Measurements from ENCODE around the gene MAP3K6. TPM values are rescaled to one million over a fixed set of nuclear protein-coding genes. Genes with fewer than 3 reads are reported as not detected.

Gene MAP3K6
- total and polyA plus RNA-seq, 9 donors: 5.1 to 45.9 (median 16.6) TPM

DNA sequence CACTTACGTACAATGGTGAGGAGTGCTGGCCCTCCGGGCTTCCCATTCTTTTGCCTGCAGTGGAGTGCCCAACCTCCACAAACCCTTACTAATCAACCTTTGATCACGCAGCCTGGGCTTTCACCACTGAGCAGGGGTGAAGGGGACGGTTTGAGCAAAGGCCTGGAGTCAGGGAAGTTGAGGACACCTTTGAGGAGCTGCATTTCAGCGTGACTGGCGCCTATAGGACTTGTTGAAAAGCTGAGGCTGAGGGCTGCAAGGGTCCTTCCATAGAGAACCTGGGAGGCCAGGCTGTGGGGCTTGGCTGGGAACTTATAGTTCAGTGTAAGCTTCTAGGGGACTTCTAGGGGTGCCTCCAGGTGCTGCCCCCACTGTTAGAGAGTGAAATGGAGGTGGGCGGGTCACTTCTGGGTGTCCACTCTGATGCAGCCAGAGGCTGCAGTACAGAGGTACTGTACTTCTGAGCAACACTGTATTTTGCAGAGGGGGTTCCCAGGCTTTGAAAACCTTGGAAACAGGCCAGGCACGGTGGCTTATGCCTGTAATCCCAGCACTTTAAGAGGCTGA lies 15.1 kb downstream of the MAP3K6 start:
- Histone ChIP-seq H3K4me1 (ENCODE audit: insufficient read depth) (peaks cover 8% of the 10 kb centered on the region), H3K4me3 (no peak overlapping the region), H3K27me3 (no peaks in the 10 kb centered on the region), H3K9me3 (no peaks in the 10 kb centered on the region), H3K36me3 (no peaks in the 10 kb centered on the region), H3K27ac (no peak overlapping the region)
- intact Hi-C loops (cut with DNase I): loop anchor here in 2 of 4 donors (2.0 to 10.0 kb wide), 2 partner anchors 29 to 47 kb away; partner anchors contain the start of gene TMEM222 (in 1 of the 2)
- DNase-seq: no peak
- 45 to 52% (median 51%) methylated on average over 8 of the region's 8 CpGs for WGBS, 3 donors
- TF ChIP-seq, protein P1, sequence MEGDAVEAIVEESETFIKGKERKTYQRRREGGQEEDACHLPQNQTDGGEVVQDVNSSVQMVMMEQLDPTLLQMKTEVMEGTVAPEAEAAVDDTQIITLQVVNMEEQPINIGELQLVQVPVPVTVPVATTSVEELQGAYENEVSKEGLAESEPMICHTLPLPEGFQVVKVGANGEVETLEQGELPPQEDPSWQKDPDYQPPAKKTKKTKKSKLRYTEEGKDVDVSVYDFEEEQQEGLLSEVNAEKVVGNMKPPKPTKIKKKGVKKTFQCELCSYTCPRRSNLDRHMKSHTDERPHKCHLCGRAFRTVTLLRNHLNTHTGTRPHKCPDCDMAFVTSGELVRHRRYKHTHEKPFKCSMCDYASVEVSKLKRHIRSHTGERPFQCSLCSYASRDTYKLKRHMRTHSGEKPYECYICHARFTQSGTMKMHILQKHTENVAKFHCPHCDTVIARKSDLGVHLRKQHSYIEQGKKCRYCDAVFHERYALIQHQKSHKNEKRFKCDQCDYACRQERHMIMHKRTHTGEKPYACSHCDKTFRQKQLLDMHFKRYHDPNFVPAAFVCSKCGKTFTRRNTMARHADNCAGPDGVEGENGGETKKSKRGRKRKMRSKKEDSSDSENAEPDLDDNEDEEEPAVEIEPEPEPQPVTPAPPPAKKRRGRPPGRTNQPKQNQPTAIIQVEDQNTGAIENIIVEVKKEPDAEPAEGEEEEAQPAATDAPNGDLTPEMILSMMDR (IDR thresholded peaks at IDR 0.05): no peak
- no peak for TF ChIP-seq POLR2A (IDR thresholded peaks at IDR 0.05)
- no peak for TF ChIP-seq EP300 (IDR thresholded peaks at IDR 0.05)

DNA sequence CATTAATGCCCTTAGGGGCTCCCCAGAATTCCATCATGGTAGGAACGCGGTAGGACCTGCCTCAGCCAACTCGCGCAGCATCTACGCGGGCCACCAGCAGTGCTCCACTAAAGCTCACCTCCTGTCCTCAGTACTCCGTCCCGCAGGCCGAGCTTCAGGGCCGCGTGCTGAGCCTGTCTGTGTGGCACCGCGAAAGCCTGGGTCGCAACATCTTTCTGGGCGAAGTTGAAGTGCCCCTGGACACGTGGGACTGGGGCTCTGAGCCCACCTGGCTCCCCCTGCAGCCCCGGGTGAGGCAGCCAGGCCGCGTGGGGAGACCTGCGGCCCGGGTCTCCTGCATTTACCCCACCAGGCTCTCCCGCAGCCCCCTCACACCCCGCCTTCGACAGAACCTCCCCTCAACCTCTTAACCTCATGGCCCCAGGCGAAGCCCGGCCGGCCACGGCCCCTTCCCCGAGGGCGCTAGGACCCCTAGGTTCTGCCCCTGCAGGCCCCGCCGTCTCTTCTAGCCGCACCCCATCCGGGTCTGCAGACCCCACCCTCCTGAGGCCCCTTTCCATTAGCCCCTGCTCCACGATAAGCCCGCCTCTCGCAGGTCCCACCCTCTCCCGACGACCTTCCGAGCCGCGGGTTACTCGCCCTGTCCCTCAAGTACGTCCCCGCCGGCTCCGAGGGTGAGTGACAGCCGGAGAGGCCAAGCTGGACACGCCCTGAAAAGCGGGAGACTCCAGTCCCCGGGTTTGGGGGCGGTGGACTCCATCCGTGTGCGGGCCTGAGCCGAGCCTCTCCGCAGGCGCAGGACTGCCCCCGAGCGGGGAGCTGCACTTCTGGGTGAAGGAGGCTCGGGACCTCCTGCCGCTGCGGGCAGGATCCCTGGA lies 15.9 kb downstream of the MAP3K6 start:
- intact Hi-C loops (cut with DNase I): loop anchor here in 2 of 4 donors (2.0 to 10.0 kb wide), 2 partner anchors 28 to 46 kb away; partner anchors contain the start of gene TMEM222 (in 1 of the 2)
- H3K36me3 ChIP-seq: no peaks in the 10 kb centered on the region
- DNase-seq: peak in 3 of 5 donors; percentile 45 to 54 (median 47)
- H3K27me3 ChIP-seq: no peaks in the 10 kb centered on the region
- H3K27ac ChIP-seq: no peak overlapping the region
- H3K4me3 ChIP-seq: no peak overlapping the region
- TF ChIP-seq POLR2A (IDR thresholded peaks at IDR 0.05): no peak
- TF ChIP-seq, protein P1 (IDR thresholded peaks at IDR 0.05): no peak
- no peak for TF ChIP-seq EP300 (IDR thresholded peaks at IDR 0.05)
- H3K9me3 ChIP-seq: no peaks in the 10 kb centered on the region
- H3K4me1 ChIP-seq (ENCODE audit: insufficient read depth): peaks cover 8% of the 10 kb centered on the region
- WGBS, 3 donors: 19 to 31% (median 27%) methylated on average over 57 to 62 of the region's 62 CpGs

DNA sequence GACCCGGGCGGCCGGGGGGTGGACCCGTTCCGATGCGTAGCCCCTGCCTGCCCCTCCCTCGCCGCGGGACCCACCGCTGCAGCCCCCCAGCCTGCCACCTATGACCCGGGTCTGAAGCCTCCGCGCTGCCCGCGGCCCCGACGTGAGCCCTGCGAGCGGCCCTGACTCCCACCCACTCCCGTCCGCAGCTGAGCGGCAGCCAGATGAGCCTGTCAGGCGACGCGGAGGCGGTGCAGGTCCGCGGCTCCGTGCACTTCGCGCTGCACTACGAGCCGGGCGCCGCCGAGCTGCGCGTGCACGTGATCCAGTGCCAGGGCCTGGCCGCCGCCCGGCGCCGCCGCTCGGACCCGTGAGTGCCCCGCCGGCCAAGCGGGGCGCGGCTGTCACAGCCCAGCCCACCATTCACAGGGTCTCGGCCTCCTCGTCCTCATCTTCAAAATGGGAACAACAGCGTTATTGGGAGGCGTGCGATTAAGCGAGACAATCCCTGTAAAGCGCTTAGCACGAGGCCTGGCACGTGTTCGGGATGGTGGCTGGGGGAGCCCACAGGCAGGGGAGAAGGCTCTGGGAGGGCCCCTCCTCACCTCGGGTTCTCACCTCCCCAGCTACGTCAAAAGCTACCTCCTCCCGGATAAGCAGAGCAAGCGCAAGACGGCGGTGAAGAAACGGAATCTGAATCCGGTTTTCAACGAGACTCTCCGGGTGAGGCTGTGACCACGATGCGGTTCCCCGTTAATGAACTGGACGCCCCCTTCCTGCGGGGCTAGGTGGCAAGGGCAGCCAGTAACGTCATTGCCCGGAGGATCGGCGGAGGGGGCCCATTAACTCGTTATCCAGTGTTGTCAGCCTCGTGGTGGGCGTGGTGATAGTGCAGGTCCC lies 16.7 kb downstream of the MAP3K6 start:
- H3K9me3 ChIP-seq: no peaks in the 10 kb centered on the region
- peak overlapping the region; percentile 45 for H3K4me3 ChIP-seq
- peaks cover 8% of the 10 kb centered on the region for H3K4me1 ChIP-seq (ENCODE audit: insufficient read depth)
- H3K27ac ChIP-seq: no peak overlapping the region
- DNase-seq: peak; percentile 63 to 79 (median 66)
- intact Hi-C loops (cut with DNase I): loop anchor here in 2 of 4 donors (2.0 to 10.0 kb wide), 2 partner anchors 27 to 45 kb away; partner anchors contain the start of gene TMEM222 (in 1 of the 2)
- TF ChIP-seq EP300 (IDR thresholded peaks at IDR 0.05): no peak
- TF ChIP-seq, protein P1 (IDR thresholded peaks at IDR 0.05): peak in 1 of 3 donors; percentile 6
- 5 to 7% (median 5%) methylated on average over 65 to 84 of the region's 84 CpGs for WGBS, 3 donors
- H3K36me3 ChIP-seq: no peaks in the 10 kb centered on the region
- no peaks in the 10 kb centered on the region for H3K27me3 ChIP-seq

All from ovary (tissue), 9 donors.